Thoracic aorta (tissue), 2 donors: ENCODE measurements around the gene TNFAIP1. TPM values are rescaled to one million over a fixed set of nuclear protein-coding genes. Genes with fewer than 3 reads are reported as not detected.

Source experiments
- ATAC-seq: fragments of 150-250 bp; one replicate; pipeline ENCODE4 v1.8.0; 2017; ENCODE audit warnings: low read depth; ENCODE audit not compliant: insufficient number of reproducible peaks, low FRiP score
- DNase-seq: peaks from one replicate; pipeline ENCODE4 v3.0.0-alpha.2; 2020; ENCODE audit warnings: low spot score
- H3K27ac ChIP-seq, 2 donors: fragments of 200-600 bp; sonication (generic); 1 replicate in 1 of 2; 2 replicates in 1 of 2; pipeline ENCODE4 v1.5.1; 2016; ENCODE audit warnings: mild to moderate bottlenecking in 2 of 2, moderate library complexity in 2 of 2
- H3K27me3 ChIP-seq: fragments of 200-600 bp; sonication (generic); replicated peaks from 2 replicates; pipeline ENCODE4 v1.6.0; 2016; ENCODE audit warnings: mild to moderate bottlenecking; ENCODE audit not compliant: insufficient read depth
- H3K36me3 ChIP-seq: fragments of 200-600 bp; sonication (generic); one replicate; pipeline ENCODE4 v1.5.1; 2016
- H3K4me1 ChIP-seq, 2 donors: fragments of 200-600 bp; sonication (generic); 1 replicate in 1 of 2; 2 replicates in 1 of 2; pipeline versions ENCODE4 v1.5.1 to v1.6.0; 2016; ENCODE audit warnings: low read depth in 2 of 2, mild to moderate bottlenecking in 1 of 2; ENCODE audit not compliant: control insufficient read depth in 1 of 2
- H3K4me3 ChIP-seq: fragments of 200-600 bp; sonication (generic); 2 replicates; pipeline ENCODE4 v1.5.1; 2016; ENCODE audit warnings: mild to moderate bottlenecking
- H3K9me3 ChIP-seq: fragments of 200-600 bp; sonication (generic); 2 replicates; pipeline ENCODE4 v1.5.1; 2016
- total RNA-seq, 2 donors: library from RNA; depleted of rRNA; stranded (reverse); fragments of >200 nt; gene quantifications; one replicate each; pipeline versions ENCODE4 v1.1.0 to v1.2.3, GENCODE V29; 2016
- TF ChIP-seq, protein P1 (sequence below): fragments of 200-600 bp; sonication (generic); IDR thresholded peaks from one replicate; pipeline ENCODE4 v1.5.1; 2019; ENCODE audit warnings: antibody characterized with exemption

The TNFAIP1 gene
- total RNA-seq, 2 donors from 2014 or later = 43.3 to 66.1 TPM

- no peaks in the 10 kb centered on the region for H3K9me3 ChIP-seq
- peak within 1 kb of the TSS; percentile 98 for H3K4me3 ChIP-seq
- H3K27ac ChIP-seq = peak within 1 kb of the TSS; percentile 78 to 91
- ATAC-seq (peak; percentile 95), DNase-seq (peak; percentile 72)
- H3K4me1 ChIP-seq = peaks cover 12 to 21% of the 10 kb centered on the region in 2 donors
- H3K36me3 ChIP-seq = peaks cover 58% of the 10 kb centered on the region
- H3K27me3 ChIP-seq = no peaks in the 10 kb centered on the region
- TF ChIP-seq, protein P1, sequence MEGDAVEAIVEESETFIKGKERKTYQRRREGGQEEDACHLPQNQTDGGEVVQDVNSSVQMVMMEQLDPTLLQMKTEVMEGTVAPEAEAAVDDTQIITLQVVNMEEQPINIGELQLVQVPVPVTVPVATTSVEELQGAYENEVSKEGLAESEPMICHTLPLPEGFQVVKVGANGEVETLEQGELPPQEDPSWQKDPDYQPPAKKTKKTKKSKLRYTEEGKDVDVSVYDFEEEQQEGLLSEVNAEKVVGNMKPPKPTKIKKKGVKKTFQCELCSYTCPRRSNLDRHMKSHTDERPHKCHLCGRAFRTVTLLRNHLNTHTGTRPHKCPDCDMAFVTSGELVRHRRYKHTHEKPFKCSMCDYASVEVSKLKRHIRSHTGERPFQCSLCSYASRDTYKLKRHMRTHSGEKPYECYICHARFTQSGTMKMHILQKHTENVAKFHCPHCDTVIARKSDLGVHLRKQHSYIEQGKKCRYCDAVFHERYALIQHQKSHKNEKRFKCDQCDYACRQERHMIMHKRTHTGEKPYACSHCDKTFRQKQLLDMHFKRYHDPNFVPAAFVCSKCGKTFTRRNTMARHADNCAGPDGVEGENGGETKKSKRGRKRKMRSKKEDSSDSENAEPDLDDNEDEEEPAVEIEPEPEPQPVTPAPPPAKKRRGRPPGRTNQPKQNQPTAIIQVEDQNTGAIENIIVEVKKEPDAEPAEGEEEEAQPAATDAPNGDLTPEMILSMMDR = peak; percentile 9
Measured at GRCh38 chr17:28357061-28357900, 21.7 kb downstream of the TNFAIP1 start, which contains the start of gene POLDIP2. Gene POLDIP2, minus strand, starts transcription at chr17:28357527. Its CDS starts 79 bp downstream, at chr17:28357448.

DNA sequence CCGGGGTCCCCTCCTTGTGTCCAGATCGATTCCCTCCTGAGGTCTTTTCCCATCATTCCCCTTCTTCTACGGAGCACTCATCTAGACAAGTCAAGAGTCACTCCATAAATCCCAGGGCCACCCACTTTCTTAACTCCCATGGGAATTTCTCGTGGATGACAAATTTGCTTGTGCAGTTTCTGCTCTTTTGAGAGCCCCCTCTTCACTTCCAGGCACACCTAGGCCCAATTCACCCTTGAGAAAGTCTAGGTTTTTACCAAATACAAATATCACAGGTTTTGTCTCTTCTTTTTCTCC, 22.3 kb downstream of the TNFAIP1 start:
- Histone ChIP-seq H3K9me3 (no peaks in the 10 kb centered on the region), H3K27me3 (no peaks in the 10 kb centered on the region), H3K27ac (peak overlapping the region; percentile 78 to 91), H3K4me3 (peak overlapping the region; percentile 98), H3K4me1 (peaks cover 12 to 21% of the 10 kb centered on the region in 2 donors), H3K36me3 (peaks cover 58% of the 10 kb centered on the region)
- peak; percentile 25 for ATAC-seq
- DNase-seq = no peak
- TF ChIP-seq, protein P1 = no peak

DNA sequence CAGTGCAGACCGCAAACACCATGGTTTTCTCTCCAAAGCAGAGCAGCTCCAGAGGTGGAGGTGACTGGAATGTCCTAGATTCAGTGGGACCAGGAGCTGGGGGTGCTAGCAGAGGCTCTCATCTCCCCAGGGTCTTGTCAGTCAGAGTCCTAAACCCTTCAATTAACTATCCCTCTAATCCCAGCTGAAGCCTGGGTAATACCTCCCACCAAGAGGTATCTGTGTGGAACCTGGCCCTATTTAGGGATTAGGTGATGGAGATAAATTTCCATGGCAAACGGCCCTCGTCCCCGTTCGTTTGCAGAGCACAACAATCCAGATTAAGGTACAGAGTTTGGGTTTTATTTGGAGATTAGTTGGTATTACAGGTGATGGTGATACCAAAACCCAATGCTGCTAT, 27.6 kb downstream of the TNFAIP1 start:
- no peak overlapping the region for H3K27ac ChIP-seq
- no peaks in the 10 kb centered on the region for H3K27me3 ChIP-seq
- no peaks in the 10 kb centered on the region for H3K9me3 ChIP-seq
- no peak for DNase-seq
- H3K36me3 ChIP-seq = peaks cover 52% of the 10 kb centered on the region
- H3K4me1 ChIP-seq = peaks cover 3 to 4% of the 10 kb centered on the region in 2 donors
- TF ChIP-seq, protein P1 = no peak
- ATAC-seq = no peak
- H3K4me3 ChIP-seq = no peak overlapping the region

DNA sequence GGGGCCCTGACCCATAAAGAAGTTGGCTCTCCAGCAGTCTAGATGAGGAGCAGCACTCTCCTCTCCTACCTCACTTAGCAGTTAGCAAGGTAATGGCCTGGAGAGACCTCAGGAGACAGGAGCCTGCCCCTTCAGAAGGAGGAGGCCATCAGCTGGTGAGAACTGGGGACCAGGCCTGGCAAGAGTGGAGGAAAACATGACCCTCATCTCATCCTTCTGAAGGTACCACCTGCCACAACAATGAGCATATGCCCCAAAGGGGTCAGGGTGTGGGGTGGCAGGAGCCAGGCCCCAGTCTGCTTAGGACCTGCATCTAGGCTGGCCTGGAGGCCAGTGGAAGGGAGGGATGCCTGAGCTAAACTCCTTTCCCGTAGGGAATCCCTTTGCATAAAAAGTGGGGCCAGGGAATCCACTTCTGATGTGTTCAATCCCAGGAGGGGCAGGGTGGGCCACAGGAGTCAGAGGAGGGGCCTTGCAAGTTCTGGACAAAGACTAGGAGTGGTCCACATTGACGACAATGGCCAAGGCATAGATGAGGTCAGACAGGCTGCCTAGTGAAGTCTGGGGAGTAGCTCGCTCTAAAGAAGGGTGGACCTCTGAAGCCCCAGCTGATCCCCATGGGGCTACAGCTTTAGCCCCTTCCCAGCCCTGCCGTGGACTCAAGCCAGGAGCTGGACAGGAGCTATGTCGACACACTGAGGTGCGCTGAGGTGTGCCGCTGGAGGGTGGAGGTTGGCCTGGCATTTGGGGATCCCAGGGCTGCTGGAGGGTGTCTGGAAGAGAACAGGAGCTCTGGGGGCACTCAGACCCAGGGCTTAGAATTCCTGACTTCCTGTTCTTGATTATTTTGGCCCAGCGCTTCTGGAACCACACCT, 28.5 kb downstream of the TNFAIP1 start:
- Histone ChIP-seq H3K9me3 (no peaks in the 10 kb centered on the region), H3K4me1 (no peaks in the 10 kb centered on the region), H3K27me3 (no peaks in the 10 kb centered on the region), H3K36me3 (peaks cover 52% of the 10 kb centered on the region), H3K27ac (no peak overlapping the region), H3K4me3 (no peak overlapping the region)
- ATAC-seq (no peak), DNase-seq (no peak)
- TF ChIP-seq, protein P1 = no peak
